Caco-2 (cell line): Measurements from ENCODE around the gene COPS4. TPM values are rescaled to one million over a fixed set of nuclear protein-coding genes. Genes with fewer than 3 reads are reported as not detected.
"Not testable (repeated sequence)": the region's sequence is repeated elsewhere in the genome, so short reads cannot be mapped to it uniquely, and the experiment has no call there.

Experiments used
- BruUV-seq: library from RNA; stranded (reverse); fragments of 400-500 nt; replicated peaks from 2 replicates; lab custom pipeline; 2021; lab: Mats Ljungman, UMichigan
- CTCF ChIA-PET: fragments of 300-600 bp; sonication (Branson Sonifier 250); formaldehyde crosslinking; loops from one replicate; lab custom pipeline; 2022; ENCODE audit warnings: antibody characterized with exemption; lab: Charles Lee
- POLR2A ChIA-PET: fragments of 300-600 bp; sonication (Branson Sonifier 250); formaldehyde crosslinking; loops from one replicate; lab custom pipeline; 2022; ENCODE audit warnings: antibody characterized with exemption; lab: Charles Lee
- DNase-seq, 2 experiments: peaks; one replicate each; pipeline versions ENCODE4 v3.0.0 to v3.0.0-alpha.2; 2020 to 2022
- H3K27me3 ChIP-seq: replicated peaks from 2 replicates; pipeline ENCODE4 v1.6.0; 2011; ENCODE audit warnings: low read length; ENCODE audit not compliant: control insufficient read depth, insufficient read depth
- H3K36me3 ChIP-seq: 2 replicates; pipeline ENCODE4 v1.5.1; 2011; ENCODE audit warnings: low read length; ENCODE audit not compliant: control insufficient read depth, insufficient read depth
- H3K4me1 ChIP-seq: fragments of 250-450 bp; sonication (Bioruptor Pico); 2 replicates; pipeline ENCODE4 v1.5.1; 2020; ENCODE audit warnings: mild to moderate bottlenecking
- H3K4me3 ChIP-seq: 2 replicates; pipeline ENCODE4 v1.5.1; 2011; ENCODE audit warnings: low read depth, mild to moderate bottlenecking, control low read depth, low read length
- H3K9me3 ChIP-seq: fragments of 250-450 bp; sonication (Bioruptor Pico); 2 replicates; pipeline ENCODE4 v1.5.1; 2020; ENCODE audit warnings: mild to moderate bottlenecking, moderate library complexity
- H3K27ac Mint-ChIP-seq: one replicate; pipeline ENCODE4 v1.8.0; 2022; ENCODE audit warnings: mixed read lengths; ENCODE audit not compliant: unreplicated experiment
- H3K27me3 Mint-ChIP-seq: one replicate; pipeline ENCODE4 v1.8.0; 2022; ENCODE audit warnings: mixed read lengths; ENCODE audit not compliant: insufficient read depth, unreplicated experiment
- H3K36me3 Mint-ChIP-seq: one replicate; pipeline ENCODE4 v1.8.0; 2022; ENCODE audit warnings: mild to moderate bottlenecking, mixed read lengths; ENCODE audit not compliant: insufficient read depth, unreplicated experiment
- H3K4me1 Mint-ChIP-seq: one replicate; pipeline ENCODE4 v1.8.0; 2022; ENCODE audit warnings: low read depth, mixed read lengths; ENCODE audit not compliant: unreplicated experiment
- H3K4me3 Mint-ChIP-seq: one replicate; pipeline ENCODE4 v1.8.0; 2022; ENCODE audit warnings: mild to moderate bottlenecking, moderate library complexity, mixed read lengths; ENCODE audit not compliant: unreplicated experiment
- H3K9me3 Mint-ChIP-seq: one replicate; pipeline ENCODE4 v1.8.0; 2022; ENCODE audit warnings: mixed read lengths; ENCODE audit not compliant: unreplicated experiment
- CTCF ChIP-seq, 2 experiments: fragments of 200-600 bp in 1 of 2; IDR thresholded peaks; 1 replicate in 1 of 2; 2 replicates in 1 of 2; pipeline versions ENCODE4 v1.5.1 to v1.8.0; 2011 to 2022; ENCODE audit warnings: antibody characterized with exemption in 1 of 2, control low read depth in 1 of 2, inconsistent platforms in 1 of 2, low read depth in 1 of 2, low read length in 1 of 2, mild to moderate bottlenecking in 1 of 2, moderate library complexity in 1 of 2; ENCODE audit not compliant: insufficient read depth in 1 of 2, severe bottlenecking in 1 of 2, unreplicated experiment in 1 of 2
- intact Hi-C: fragments of 100-400 bp; cut with micrococcal nuclease; formaldehyde crosslinking; loops from one replicate; pipeline ENCODE4 v1.10.0; 2022; ENCODE audit not compliant: unreplicated experiment
- total RNA-seq: library from RNA; stranded (reverse); gene quantifications from 2 replicates; pipeline ENCODE4 v1.2.3, GENCODE V29; 2022

COPS4 gene
- total RNA-seq, 1 experiment from 2014 or later = 36.3 TPM

DNA sequence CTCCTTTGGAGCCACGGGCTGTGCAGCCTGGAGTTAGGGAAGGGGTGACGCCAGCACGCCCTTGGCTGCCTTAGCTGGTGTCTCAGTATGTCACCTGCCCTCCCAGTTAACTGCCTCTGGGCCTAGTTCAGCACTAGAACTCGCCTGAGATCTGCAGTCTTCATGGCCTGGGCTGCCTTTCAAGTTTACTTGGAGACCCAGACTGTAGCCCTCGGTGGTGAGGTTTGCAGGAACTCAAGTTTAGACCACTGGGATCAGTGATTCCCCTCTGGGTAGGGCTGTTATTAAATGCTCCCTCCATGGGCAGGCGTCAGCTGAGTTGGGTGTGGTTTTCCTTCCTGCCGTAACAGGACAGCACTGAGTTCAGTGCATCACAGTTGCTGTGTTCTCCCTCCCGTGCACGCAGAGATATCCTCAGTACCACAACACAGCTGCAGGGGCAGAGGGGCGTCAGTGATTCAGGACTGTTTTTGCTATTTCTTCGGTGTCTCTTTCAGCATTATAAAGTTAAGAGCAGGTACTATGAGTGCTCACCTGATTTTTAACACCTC, 49.0 kb downstream of the COPS4 start:
- Mint-ChIP-seq H3K4me1 (no peaks in the 10 kb centered on the region), H3K27me3 (no peaks in the 10 kb centered on the region), H3K27ac (no peak overlapping the region), H3K4me3 (no peak overlapping the region), H3K36me3 (peaks cover 9% of the 10 kb centered on the region), H3K9me3 (no peaks in the 10 kb centered on the region)
- Histone ChIP-seq H3K4me1 (no peaks in the 10 kb centered on the region), H3K4me3 (no peak overlapping the region), H3K9me3 (no peaks in the 10 kb centered on the region), H3K36me3 (no peaks in the 10 kb centered on the region), H3K27me3 (no peaks in the 10 kb centered on the region)
- POLR2A ChIA-PET = no interaction called here
- no peak for TF ChIP-seq CTCF (IDR thresholded peaks at IDR 0.05; ENCODE audit: insufficient read depth in 1 of 2, low read depth in 1 of 2, low read length in 1 of 2, severe bottlenecking in 1 of 2, unreplicated experiment in 1 of 2)
- intact Hi-C loops = no loop called here
- CTCF ChIA-PET = interaction anchor here (0.5 kb wide), 1 partner anchor 198 kb away, joined by 4 read pairs; no protein-coding TSS in a partner anchor
- no TSS peak for BruUV-seq
- no peak for DNase-seq

DNA sequence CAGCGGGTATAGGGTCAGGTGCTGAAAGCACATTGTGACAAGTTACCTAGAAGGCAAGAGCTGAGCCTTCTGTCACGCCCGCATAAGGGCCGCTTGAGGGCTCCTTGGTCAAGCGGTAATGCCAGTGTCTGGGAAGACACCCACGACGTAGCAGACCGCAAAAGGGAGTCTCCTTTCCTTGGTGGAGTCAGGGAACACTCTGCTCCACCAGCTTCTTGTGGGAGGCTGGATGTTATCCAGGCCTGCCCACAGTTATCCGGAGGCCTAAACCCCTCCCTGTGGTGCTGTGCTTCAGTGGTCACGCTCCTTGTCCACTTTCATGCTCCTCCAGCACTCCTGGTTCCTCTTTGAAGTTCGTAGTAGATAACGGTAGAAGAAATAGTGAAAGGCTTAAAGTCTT, 50.0 kb downstream of the COPS4 start:
- H3K4me1 Mint-ChIP-seq, H3K9me3 ChIP-seq, H3K36me3 ChIP-seq, H3K9me3 Mint-ChIP-seq, H3K27ac Mint-ChIP-seq, CTCF ChIA-PET, H3K4me3 ChIP-seq, POLR2A ChIA-PET, BruUV-seq, intact Hi-C loops, H3K4me1 ChIP-seq, H3K4me3 Mint-ChIP-seq, H3K27me3 ChIP-seq, DNase-seq, H3K27me3 Mint-ChIP-seq: not testable (repeated sequence)
- H3K36me3 Mint-ChIP-seq = peaks cover 15% of the 10 kb centered on the region

DNA sequence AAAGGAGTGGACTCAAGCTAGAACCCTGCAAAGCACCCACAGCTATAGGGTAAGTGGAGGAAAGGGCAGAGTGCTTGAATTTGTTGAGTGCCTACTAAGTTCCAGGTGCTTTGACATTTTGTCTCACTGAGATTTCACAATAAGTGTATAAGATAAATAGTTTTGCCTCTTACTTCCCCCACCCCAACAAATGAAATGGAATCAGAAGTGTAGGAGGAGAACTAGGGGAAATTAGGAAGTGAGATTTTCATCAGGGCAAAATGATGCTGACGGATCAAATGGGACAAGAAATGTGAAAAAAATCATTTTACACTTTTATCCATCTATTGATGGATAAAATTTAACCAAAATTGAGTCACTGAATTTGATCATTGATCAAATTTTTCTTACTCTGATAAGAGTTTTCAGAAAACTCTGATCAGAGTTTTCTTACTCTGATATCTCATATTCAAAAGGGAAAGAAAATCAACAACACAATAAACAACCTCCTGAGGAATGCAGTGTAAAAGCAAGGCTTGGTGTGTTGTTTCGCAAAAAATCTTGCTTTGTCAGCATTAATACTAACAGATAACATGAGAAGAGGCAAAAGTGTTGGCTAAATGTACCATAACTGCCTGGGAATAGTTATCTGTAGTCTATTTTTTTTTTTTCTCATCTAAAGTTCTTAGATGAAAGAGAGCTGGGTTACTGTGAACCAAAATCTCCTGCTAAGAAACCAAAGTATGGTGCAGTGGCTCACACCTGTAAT, 54.6 kb downstream of the COPS4 start:
- Mint-ChIP-seq H3K4me1 (no peaks in the 10 kb centered on the region), H3K4me3 (no peak overlapping the region), H3K27ac (no peak overlapping the region), H3K36me3 (peaks cover 10% of the 10 kb centered on the region), H3K27me3 (no peaks in the 10 kb centered on the region), H3K9me3 (no peaks in the 10 kb centered on the region)
- Histone ChIP-seq H3K9me3 (no peaks in the 10 kb centered on the region), H3K27me3 (no peaks in the 10 kb centered on the region; the same call in 1 of the 2 replicates), H3K4me3 (no peak overlapping the region), H3K36me3 (no peaks in the 10 kb centered on the region), H3K4me1 (no peaks in the 10 kb centered on the region)
- no peak for TF ChIP-seq CTCF (IDR thresholded peaks at IDR 0.05; ENCODE audit: insufficient read depth in 1 of 2, low read depth in 1 of 2, low read length in 1 of 2, severe bottlenecking in 1 of 2, unreplicated experiment in 1 of 2)
- no TSS peak for BruUV-seq
- DNase-seq = no peak
- CTCF ChIA-PET = no interaction called here
- intact Hi-C loops = no loop called here
- POLR2A ChIA-PET = no interaction called here
